Measurements from ENCODE around the gene CGNL1.

- TF ChIP-seq CTCF (IDR thresholded peaks at IDR 0.05; ENCODE audit: low read length): no peak
- TF ChIP-seq EZH2 (optimal IDR thresholded peaks at IDR 0.05; ENCODE audit: low read depth, low read length): no peak
Measured at GRCh38 chr15:57422113-57422754, 45.9 kb downstream of the CGNL1 start.
